WTC11 (cell line): ENCODE data around the gene NEK2. TPM values are rescaled to one million over a fixed set of nuclear protein-coding genes. Genes with fewer than 3 reads are reported as not detected.

Source experiments
- ATAC-seq: fragments of 200-7000 bp; cut with Tn5 transposase; 2 replicates; pipeline ENCODE4 v1.10.0; 2021; ENCODE audit warnings: mild to moderate bottlenecking, moderate library complexity
- CTCF ChIA-PET: fragments of 300-600 bp; sonication (Branson Sonifier 250); formaldehyde crosslinking; loops from one replicate; lab custom pipeline; 2021; ENCODE audit warnings: antibody characterized with exemption; lab: Charles Lee
- POLR2A ChIA-PET: fragments of 350-600 bp; sonication (Branson Sonifier 250); formaldehyde crosslinking; loops from one replicate; lab custom pipeline; 2021; ENCODE audit warnings: antibody characterized with exemption; lab: Charles Lee
- DNase-seq: peaks from one replicate; pipeline ENCODE4 v3.0.0; 2021; ENCODE audit warnings: low spot score
- H3K27ac Mint-ChIP-seq: 2 replicates; pipeline ENCODE4 v1.8.0; 2021; ENCODE audit warnings: mixed read lengths
- H3K27me3 Mint-ChIP-seq: 2 replicates; pipeline ENCODE4 v1.8.0; 2021; ENCODE audit warnings: low read depth, mild to moderate bottlenecking, moderate library complexity, mixed read lengths
- H3K36me3 Mint-ChIP-seq: 2 replicates; pipeline ENCODE4 v1.8.0; 2021; ENCODE audit warnings: mixed read lengths
- H3K4me1 Mint-ChIP-seq: 2 replicates; pipeline ENCODE4 v1.8.0; 2022; ENCODE audit warnings: mixed read lengths
- H3K4me3 Mint-ChIP-seq: 2 replicates; pipeline ENCODE4 v1.8.0; 2021; ENCODE audit warnings: mild to moderate bottlenecking, moderate library complexity, mixed read lengths
- H3K9me3 Mint-ChIP-seq: 2 replicates; pipeline ENCODE4 v1.8.0; 2021; ENCODE audit warnings: mixed read lengths
- CREM ChIP-seq: sonication (generic); formaldehyde crosslinking; IDR thresholded peaks from 2 replicates; pipeline ENCODE4 v1.8.1; 2022; ENCODE audit warnings: mild to moderate bottlenecking, missing genetic modification reagents, moderate library complexity
- ELF4 ChIP-seq: sonication (generic); formaldehyde crosslinking; IDR thresholded peaks from 2 replicates; pipeline ENCODE4 v1.8.1; 2022; ENCODE audit warnings: low read depth, mild to moderate bottlenecking, moderate library complexity, missing genetic modification reagents
- GTF2I ChIP-seq: fragments of 250-450 bp; sonication (Bioruptor Pico); conservative IDR thresholded peaks from 2 replicates; pipeline ENCODE4 v1.4.0; 2021; ENCODE audit warnings: mild to moderate bottlenecking
- HMGA2 ChIP-seq: fragments of 250-450 bp; sonication (Bioruptor Pico); IDR thresholded peaks from 2 replicates; pipeline ENCODE4 v1.4.0; 2021; ENCODE audit warnings: mild to moderate bottlenecking, moderate library complexity
- IRF2 ChIP-seq: sonication (generic); formaldehyde crosslinking; IDR thresholded peaks from 2 replicates; pipeline ENCODE4 v1.8.0; 2022; ENCODE audit warnings: low read depth, missing genetic modification reagents, borderline replicate concordance
- JAZF1 ChIP-seq: fragments of 250-450 bp; sonication (Bioruptor Pico); IDR thresholded peaks from 2 replicates; pipeline ENCODE4 v1.9.0; 2021; ENCODE audit warnings: moderate library complexity, mild to moderate bottlenecking, inconsistent platforms
- JUN ChIP-seq: sonication (generic); formaldehyde crosslinking; IDR thresholded peaks from 2 replicates; pipeline ENCODE4 v1.8.0; 2023; ENCODE audit warnings: mild to moderate bottlenecking, missing genetic modification reagents
- ZNF232 ChIP-seq: sonication (generic); formaldehyde crosslinking; IDR thresholded peaks from 2 replicates; pipeline ENCODE4 v1.8.0; 2022; ENCODE audit warnings: mild to moderate bottlenecking, missing genetic modification reagents
- ZNF317 ChIP-seq: sonication (generic); formaldehyde crosslinking; IDR thresholded peaks from 2 replicates; pipeline ENCODE4 v1.8.1; 2023; ENCODE audit warnings: low read depth, mild to moderate bottlenecking, moderate library complexity, missing genetic modification reagents, borderline replicate concordance
- total RNA-seq: library from RNA; stranded (reverse); gene quantifications from 3 replicates; pipeline ENCODE4 v1.2.3, GENCODE V29; 2021
- TF ChIP-seq, protein P1 (sequence below): sonication (generic); formaldehyde crosslinking; IDR thresholded peaks from 2 replicates; pipeline ENCODE4 v1.8.1; 2023; ENCODE audit warnings: mild to moderate bottlenecking, missing genetic modification reagents
- TF ChIP-seq, protein P2 (sequence below): fragments of 200-600 bp; IDR thresholded peaks from 2 replicates; pipeline ENCODE4 v1.8.0; 2022; ENCODE audit warnings: antibody characterized with exemption
- TF ChIP-seq, protein P3 (sequence below): sonication (generic); formaldehyde crosslinking; IDR thresholded peaks from 2 replicates; pipeline ENCODE4 v1.8.1; 2022; ENCODE audit warnings: mild to moderate bottlenecking, missing genetic modification reagents, moderate library complexity, borderline replicate concordance
- TF ChIP-seq, protein P4 (sequence below): fragments of 250-450 bp; sonication (Bioruptor Pico); conservative IDR thresholded peaks from 2 replicates; pipeline ENCODE4 v1.9.0; 2021; ENCODE audit warnings: mild to moderate bottlenecking

The NEK2 gene
- total RNA-seq, 1 experiment from 2014 or later: 23.5 TPM

DNA sequence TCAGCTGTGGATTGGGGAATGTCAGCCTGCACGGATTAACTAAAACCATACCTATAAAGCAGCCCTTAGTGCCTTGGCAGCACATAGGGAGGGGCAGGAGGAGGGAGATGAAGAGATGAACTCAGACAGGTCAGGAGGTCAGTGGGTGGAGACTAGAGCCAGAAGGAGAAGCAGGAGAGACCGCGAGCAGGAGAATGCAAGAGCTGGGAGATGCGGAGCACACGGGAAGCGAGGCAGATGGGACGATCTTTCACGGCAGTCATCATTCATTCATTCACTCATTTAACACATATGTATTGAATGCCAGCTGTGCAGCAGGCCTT, 41.9 kb downstream of the NEK2 start:
- Mint-ChIP-seq H3K9me3 (no peaks in the 10 kb centered on the region), H3K36me3 (no peaks in the 10 kb centered on the region), H3K4me1 (no peaks in the 10 kb centered on the region; the same call in 1 of the 2 replicates), H3K27me3 (no peaks in the 10 kb centered on the region; the same call in 1 of the 2 replicates), H3K4me3 (no peak overlapping the region), H3K27ac (no peak overlapping the region)
- CTCF ChIA-PET: interaction anchor here (0.8 to 1.4 kb wide), 2 partner anchors 10 to 65 kb away, joined by 3 to 6 read pairs; no protein-coding TSS in a partner anchor
- POLR2A ChIA-PET: no interaction called here
- DNase-seq: no peak
- ATAC-seq: no peak
- TF ChIP-seq CREM (CRISPR knock-in tag) (no peak), ELF4 (CRISPR knock-in tag) (no peak), IRF2 (CRISPR knock-in tag) (no peak), GTF2I (no peak), ZNF317 (CRISPR knock-in tag) (no peak), JUN (CRISPR knock-in tag) (no peak)
- TF ChIP-seq, protein P1, sequence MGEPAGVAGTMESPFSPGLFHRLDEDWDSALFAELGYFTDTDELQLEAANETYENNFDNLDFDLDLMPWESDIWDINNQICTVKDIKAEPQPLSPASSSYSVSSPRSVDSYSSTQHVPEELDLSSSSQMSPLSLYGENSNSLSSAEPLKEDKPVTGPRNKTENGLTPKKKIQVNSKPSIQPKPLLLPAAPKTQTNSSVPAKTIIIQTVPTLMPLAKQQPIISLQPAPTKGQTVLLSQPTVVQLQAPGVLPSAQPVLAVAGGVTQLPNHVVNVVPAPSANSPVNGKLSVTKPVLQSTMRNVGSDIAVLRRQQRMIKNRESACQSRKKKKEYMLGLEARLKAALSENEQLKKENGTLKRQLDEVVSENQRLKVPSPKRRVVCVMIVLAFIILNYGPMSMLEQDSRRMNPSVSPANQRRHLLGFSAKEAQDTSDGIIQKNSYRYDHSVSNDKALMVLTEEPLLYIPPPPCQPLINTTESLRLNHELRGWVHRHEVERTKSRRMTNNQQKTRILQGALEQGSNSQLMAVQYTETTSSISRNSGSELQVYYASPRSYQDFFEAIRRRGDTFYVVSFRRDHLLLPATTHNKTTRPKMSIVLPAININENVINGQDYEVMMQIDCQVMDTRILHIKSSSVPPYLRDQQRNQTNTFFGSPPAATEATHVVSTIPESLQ (CRISPR knock-in tag): no peak
- TF ChIP-seq, protein P2, sequence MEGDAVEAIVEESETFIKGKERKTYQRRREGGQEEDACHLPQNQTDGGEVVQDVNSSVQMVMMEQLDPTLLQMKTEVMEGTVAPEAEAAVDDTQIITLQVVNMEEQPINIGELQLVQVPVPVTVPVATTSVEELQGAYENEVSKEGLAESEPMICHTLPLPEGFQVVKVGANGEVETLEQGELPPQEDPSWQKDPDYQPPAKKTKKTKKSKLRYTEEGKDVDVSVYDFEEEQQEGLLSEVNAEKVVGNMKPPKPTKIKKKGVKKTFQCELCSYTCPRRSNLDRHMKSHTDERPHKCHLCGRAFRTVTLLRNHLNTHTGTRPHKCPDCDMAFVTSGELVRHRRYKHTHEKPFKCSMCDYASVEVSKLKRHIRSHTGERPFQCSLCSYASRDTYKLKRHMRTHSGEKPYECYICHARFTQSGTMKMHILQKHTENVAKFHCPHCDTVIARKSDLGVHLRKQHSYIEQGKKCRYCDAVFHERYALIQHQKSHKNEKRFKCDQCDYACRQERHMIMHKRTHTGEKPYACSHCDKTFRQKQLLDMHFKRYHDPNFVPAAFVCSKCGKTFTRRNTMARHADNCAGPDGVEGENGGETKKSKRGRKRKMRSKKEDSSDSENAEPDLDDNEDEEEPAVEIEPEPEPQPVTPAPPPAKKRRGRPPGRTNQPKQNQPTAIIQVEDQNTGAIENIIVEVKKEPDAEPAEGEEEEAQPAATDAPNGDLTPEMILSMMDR: no peak

DNA sequence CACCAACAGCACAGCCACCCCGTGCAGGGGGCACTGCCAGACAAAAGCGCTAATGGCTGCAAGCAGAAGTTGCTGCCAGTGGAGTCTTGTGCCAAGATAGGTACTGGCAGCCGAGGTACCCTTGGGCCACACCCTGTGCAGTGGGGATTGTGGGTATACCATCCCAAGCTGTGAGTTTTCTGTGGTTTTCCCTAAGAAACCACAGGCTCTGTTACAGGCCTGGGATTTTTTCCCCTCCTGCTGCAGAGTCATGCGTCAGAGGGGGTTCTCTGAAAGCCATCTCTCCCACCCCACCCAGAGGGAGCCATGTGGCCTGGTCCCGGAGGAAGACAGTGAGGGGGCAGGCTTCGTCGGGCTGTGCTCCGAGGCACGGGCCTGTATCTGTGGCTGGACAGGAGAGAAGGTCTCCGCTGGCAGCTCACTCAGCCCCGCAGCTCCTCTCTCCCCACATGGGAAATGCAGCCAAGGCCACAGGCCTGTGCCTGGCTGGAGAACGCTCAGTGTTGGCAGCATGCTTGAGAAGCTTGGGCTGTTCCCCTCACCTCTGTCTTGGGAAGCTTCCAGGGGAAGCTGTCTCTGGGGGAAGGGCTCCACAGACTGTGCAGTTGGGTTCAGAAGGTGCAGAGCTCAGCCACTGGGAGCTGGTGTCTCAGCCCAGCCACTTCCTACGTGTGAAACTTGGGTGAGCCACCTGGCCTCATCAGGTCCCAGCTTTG, 42.5 kb downstream of the NEK2 start:
- CTCF ChIA-PET: interaction anchor here (0.8 to 1.4 kb wide), 2 partner anchors 10 to 66 kb away, joined by 3 to 6 read pairs; no protein-coding TSS in a partner anchor
- DNase-seq (no peak), ATAC-seq (no peak)
- Mint-ChIP-seq H3K27me3 (no peaks in the 10 kb centered on the region; the same call in 1 of the 2 replicates), H3K27ac (no peak overlapping the region), H3K4me1 (no peaks in the 10 kb centered on the region; the same call in 1 of the 2 replicates), H3K36me3 (no peaks in the 10 kb centered on the region), H3K9me3 (no peaks in the 10 kb centered on the region), H3K4me3 (no peak overlapping the region)
- no peak for TF ChIP-seq HMGA2 (CRISPR knock-in tag)
- no peak for TF ChIP-seq ZNF232 (CRISPR knock-in tag)
- TF ChIP-seq JAZF1 (CRISPR knock-in tag): no peak
- TF ChIP-seq, protein P3, sequence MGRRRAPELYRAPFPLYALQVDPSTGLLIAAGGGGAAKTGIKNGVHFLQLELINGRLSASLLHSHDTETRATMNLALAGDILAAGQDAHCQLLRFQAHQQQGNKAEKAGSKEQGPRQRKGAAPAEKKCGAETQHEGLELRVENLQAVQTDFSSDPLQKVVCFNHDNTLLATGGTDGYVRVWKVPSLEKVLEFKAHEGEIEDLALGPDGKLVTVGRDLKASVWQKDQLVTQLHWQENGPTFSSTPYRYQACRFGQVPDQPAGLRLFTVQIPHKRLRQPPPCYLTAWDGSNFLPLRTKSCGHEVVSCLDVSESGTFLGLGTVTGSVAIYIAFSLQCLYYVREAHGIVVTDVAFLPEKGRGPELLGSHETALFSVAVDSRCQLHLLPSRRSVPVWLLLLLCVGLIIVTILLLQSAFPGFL (CRISPR knock-in tag): no peak
- TF ChIP-seq, protein P4, sequence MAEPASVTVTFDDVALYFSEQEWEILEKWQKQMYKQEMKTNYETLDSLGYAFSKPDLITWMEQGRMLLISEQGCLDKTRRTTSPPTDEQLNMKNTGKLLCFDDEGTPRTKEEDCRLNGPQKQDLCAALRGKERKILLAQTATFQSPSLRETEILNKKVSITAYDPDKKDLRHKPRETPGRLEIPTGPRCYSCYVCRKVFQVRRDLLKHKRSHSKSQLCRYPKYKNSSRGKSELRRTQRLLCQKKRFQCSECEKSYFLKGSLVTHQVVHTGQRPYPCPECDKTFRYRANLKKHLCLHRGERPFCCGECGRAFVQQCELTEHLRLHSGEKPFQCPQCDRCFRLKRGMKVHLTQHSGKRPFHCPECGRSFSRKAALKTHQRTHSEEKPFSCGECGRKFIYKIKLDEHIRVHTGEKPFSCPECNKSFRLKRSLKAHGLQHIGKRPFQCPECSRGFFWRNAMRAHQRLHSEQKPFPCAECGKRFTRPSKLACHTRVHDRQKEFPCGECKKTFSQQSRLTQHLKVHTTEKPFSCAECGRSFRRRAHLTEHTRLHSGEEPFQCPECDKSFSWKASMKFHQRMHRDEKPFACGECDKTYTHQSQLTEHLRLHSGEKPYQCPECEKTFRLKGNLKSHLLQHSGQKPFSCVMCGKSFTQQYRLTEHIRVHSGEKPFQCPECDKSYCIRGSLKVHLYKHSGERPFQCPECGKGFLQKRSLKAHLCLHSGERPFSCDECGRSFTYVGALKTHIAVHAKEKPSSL (CRISPR knock-in tag): no peak
- TF ChIP-seq, protein P2: no peak
- POLR2A ChIA-PET: no interaction called here
